GM21786 (cell line): ENCODE measurements around the gene PFKFB2.

Experiments
- ATAC-seq: cut with Tn5 transposase; IDR thresholded peaks from one replicate; pipeline ENCODE4 v1.9.1; 2021; ENCODE audit not compliant: unreplicated experiment

Gene PFKFB2

GRCh38 chr1:207088161-207088560, 35.1 kb downstream of the PFKFB2 start:
- ATAC-seq = no peak

GRCh38 chr1:207088701-207089626, 35.9 kb downstream of the PFKFB2 start, which contains the start of gene C4BPB:
Gene C4BPB, plus strand, starts transcription at chr1:207088860. Its CDS starts 672 bp downstream, at chr1:207089532.
- no peak for ATAC-seq

- ATAC-seq = no peak
These were observed 36.7 kb downstream of the PFKFB2 start for GRCh38 chr1:207089627-207090355.

- ATAC-seq = no peak
These were observed 38.3 kb downstream of the PFKFB2 start for GRCh38 chr1:207091200-207091908.

GRCh38 chr1:207093944-207094343, 40.9 kb downstream of the PFKFB2 start:
- ATAC-seq = no peak

GRCh38 chr1:207097871-207098324, 44.8 kb downstream of the PFKFB2 start:
- peak; percentile 90 for ATAC-seq

- ATAC-seq = no peak
These were observed 48.6 kb downstream of the PFKFB2 start for GRCh38 chr1:207101720-207102119.

- no peak for ATAC-seq
These were observed 49.1 kb downstream of the PFKFB2 start for GRCh38 chr1:207102146-207102545.

- no peak for ATAC-seq
These were observed 49.6 kb downstream of the PFKFB2 start for GRCh38 chr1:207102659-207103058.

- ATAC-seq = no peak
These were observed 50.9 kb downstream of the PFKFB2 start, which contains the start of gene C4BPA for GRCh38 chr1:207103892-207104373. Gene C4BPA, plus strand, starts transcription at chr1:207104233. Its CDS starts 8,793 bp downstream, at chr1:207113026.

GRCh38 chr1:207109004-207109403, 55.9 kb downstream of the PFKFB2 start:
- ATAC-seq = no peak

- ATAC-seq = no peak
These were observed 59.7 kb downstream of the PFKFB2 start for GRCh38 chr1:207112616-207113296.

GRCh38 chr1:207115269-207115668, 62.2 kb downstream of the PFKFB2 start:
- ATAC-seq = no peak

- no peak for ATAC-seq
These were observed 71.3 kb downstream of the PFKFB2 start for GRCh38 chr1:207124389-207124788.

GRCh38 chr1:207128336-207128921, 75.4 kb downstream of the PFKFB2 start:
- ATAC-seq = no peak

- no peak for ATAC-seq
These were observed 76.0 kb downstream of the PFKFB2 start for GRCh38 chr1:207129053-207129452.
